ENCODE results near the gene MAEA. TPM values are rescaled to one million over a fixed set of nuclear protein-coding genes. Genes with fewer than 3 reads are reported as not detected.

MAEA gene
- total RNA-seq, 1 donor, result 54.8 TPM

GRCh38 chr4:1362046-1362445, 72.4 kb downstream of the MAEA start:
- no peak for DNase-seq (ENCODE audit: low read depth)
- TF ChIP-seq CTCF (IDR thresholded peaks at IDR 0.05; ENCODE audit: insufficient read depth, low read length), result no peak
- H3K4me3 ChIP-seq (ENCODE audit: low read depth, low read length), result no peak overlapping the region

- H3K4me3 ChIP-seq (ENCODE audit: low read depth, low read length), result no peak overlapping the region
- no peak for DNase-seq (ENCODE audit: low read depth)
- TF ChIP-seq CTCF (IDR thresholded peaks at IDR 0.05; ENCODE audit: insufficient read depth, low read length), result no peak
Measured at GRCh38 chr4:1362521-1362920, 72.8 kb downstream of the MAEA start.

GRCh38 chr4:1363513-1363912, 73.8 kb downstream of the MAEA start:
- no peak overlapping the region for H3K4me3 ChIP-seq (ENCODE audit: low read depth, low read length)
- TF ChIP-seq CTCF (IDR thresholded peaks at IDR 0.05; ENCODE audit: insufficient read depth, low read length), result no peak
- DNase-seq (ENCODE audit: low read depth), result no peak

GRCh38 chr4:1364217-1364616, 74.5 kb downstream of the MAEA start:
- H3K4me3 ChIP-seq (ENCODE audit: low read depth, low read length), result no peak overlapping the region
- no peak for DNase-seq (ENCODE audit: low read depth)
- no peak for TF ChIP-seq CTCF (IDR thresholded peaks at IDR 0.05; ENCODE audit: insufficient read depth, low read length)

GRCh38 chr4:1364748-1365147, 75.1 kb downstream of the MAEA start:
- DNase-seq (ENCODE audit: low read depth), result no peak
- no peak for TF ChIP-seq CTCF (IDR thresholded peaks at IDR 0.05; ENCODE audit: insufficient read depth, low read length)
- H3K4me3 ChIP-seq (ENCODE audit: low read depth, low read length), result no peak overlapping the region

GRCh38 chr4:1365271-1366178, 75.8 kb downstream of the MAEA start:
- no peak for TF ChIP-seq CTCF (IDR thresholded peaks at IDR 0.05; ENCODE audit: insufficient read depth, low read length)
- no peak for DNase-seq (ENCODE audit: low read depth)
- H3K4me3 ChIP-seq (ENCODE audit: low read depth, low read length), result no peak overlapping the region

Data from fibroblast of the aortic adventitia (primary cell).